Sigmoid colon (tissue), 4 donors: ENCODE results near the gene ITGA5.

ENCODE experiments used
- CTCF ChIP-seq, 4 experiments: fragments of 450-650 bp in 3 of 4; fragments of 200-600 bp in 1 of 4; IDR thresholded peaks; one replicate each; pipeline ENCODE4 v1.5.1; 2016 to 2019; ENCODE audit warnings: antibody characterized with exemption in 4 of 4, mild to moderate bottlenecking in 3 of 4, moderate library complexity in 2 of 4
- EP300 ChIP-seq, 4 donors: sonication (generic); formaldehyde crosslinking; IDR thresholded peaks; one replicate each; pipeline ENCODE4 v1.6.1; 2017; ENCODE audit warnings: antibody characterized with exemption in 4 of 4
- POLR2A ChIP-seq, 2 donors: fragments of 450-650 bp; IDR thresholded peaks; one replicate each; pipeline ENCODE4 v1.6.1; 2016; ENCODE audit warnings: antibody characterized with exemption in 2 of 2, mild to moderate bottlenecking in 2 of 2, moderate library complexity in 2 of 2
- POLR2AphosphoS5 ChIP-seq, 4 donors: sonication (generic); formaldehyde crosslinking; IDR thresholded peaks; one replicate each; pipeline ENCODE4 v1.6.1; 2017; ENCODE audit warnings: antibody characterized with exemption in 4 of 4

DNA sequence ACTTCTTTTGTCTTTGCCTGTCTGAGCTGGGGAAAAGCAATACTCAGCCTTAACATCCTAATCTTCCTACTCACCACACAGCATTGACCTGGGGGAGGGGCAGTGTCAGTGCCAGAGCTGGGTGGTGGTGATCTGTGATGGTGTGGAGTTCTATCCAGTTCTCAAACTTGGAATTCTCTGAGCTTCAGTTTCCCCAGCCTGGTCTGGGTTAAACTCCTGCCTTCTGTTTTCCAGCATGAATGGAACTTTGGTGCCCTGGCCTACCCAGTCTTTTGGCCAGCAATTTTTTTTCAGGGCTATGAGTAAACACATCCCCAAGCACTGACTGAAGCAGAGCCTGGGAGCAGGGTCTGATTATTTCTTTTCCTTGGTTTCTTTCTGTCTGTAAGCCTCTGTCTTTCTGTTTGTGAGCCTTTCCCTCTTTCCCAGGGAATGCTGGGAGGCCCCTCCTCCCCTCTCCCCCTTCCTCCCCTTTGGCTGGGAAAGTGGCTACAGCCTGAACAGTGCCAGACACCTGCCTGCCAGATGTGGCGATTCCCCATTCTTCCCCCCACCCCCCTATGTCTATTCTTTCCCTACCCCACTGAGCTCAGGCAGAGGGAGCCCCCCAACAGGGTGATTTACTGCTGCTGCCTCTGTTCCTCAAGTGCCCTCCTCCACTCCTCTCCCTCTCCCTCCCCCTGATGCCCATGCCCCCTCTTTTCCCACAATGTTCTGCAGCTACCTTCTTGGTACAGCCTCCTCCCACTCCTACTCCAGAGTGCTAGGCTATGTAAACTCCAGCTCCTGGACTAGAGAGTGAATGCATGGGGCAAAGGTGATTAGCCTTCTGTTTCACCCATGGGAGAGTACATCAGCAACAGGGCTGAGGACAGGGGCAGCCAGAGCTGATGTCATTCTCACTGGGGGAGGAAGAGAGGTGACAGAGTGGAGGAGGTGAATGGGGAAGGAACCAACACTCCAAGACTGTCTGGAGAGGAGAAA lies 65.9 kb downstream of the ITGA5 start:
- TF ChIP-seq POLR2AphosphoS5 (IDR thresholded peaks at IDR 0.05) (peak in 1 of 4 donors; percentile 31), CTCF (IDR thresholded peaks at IDR 0.05) (no peak), POLR2A (IDR thresholded peaks at IDR 0.05) (no peak), EP300 (IDR thresholded peaks at IDR 0.05) (no peak)
